ENCODE data around the gene CRLF3.
"Not testable (repeated sequence)": the region's sequence is repeated elsewhere in the genome, so short reads cannot be mapped to it uniquely, and the experiment has no call there.

CRLF3 gene

GRCh38 chr17:30735206-30735605, 89.3 kb downstream of the CRLF3 start:
- H3K4me3 Mint-ChIP-seq, H3K9me3 Mint-ChIP-seq, H3K27ac Mint-ChIP-seq, H3K27me3 Mint-ChIP-seq: not testable (repeated sequence)
- peaks cover 52% of the 10 kb centered on the region for H3K36me3 Mint-ChIP-seq (ENCODE audit: low read depth)
- peaks cover 41% of the 10 kb centered on the region for H3K4me1 Mint-ChIP-seq (ENCODE audit: low read depth)

- not testable (repeated sequence) for H3K27me3 Mint-ChIP-seq, H3K9me3 Mint-ChIP-seq, H3K27ac Mint-ChIP-seq
- Mint-ChIP-seq H3K4me1 (ENCODE audit: low read depth) (peaks cover 49% of the 10 kb centered on the region), H3K36me3 (ENCODE audit: low read depth) (peaks cover 47% of the 10 kb centered on the region), H3K4me3 (peak overlapping the region; percentile 45)
Measured at GRCh38 chr17:30734153-30734552, 90.3 kb downstream of the CRLF3 start.

All from stimulated activated naive CD8-positive, alpha-beta T cell treated with anti-CD3 and anti-CD28 coated beads, Interleukin-15, Interleukin-2, amounts not matched to agents 100 ng/mL and 50 ng/mL, for 24 hours (primary cell).